Measurements from ENCODE around the gene C1QC. TPM values are rescaled to one million over a fixed set of nuclear protein-coding genes. Genes with fewer than 3 reads are reported as not detected.

The C1QC gene
- total RNA-seq, 1 experiment from 2014 or later, result not detected

GRCh38 chr1:22615886-22616285 is 27.5 kb upstream of the C1QC start:
- no TSS peak for BruUV-seq (replicated peaks)
- TF ChIP-seq CTCF (conservative IDR thresholded peaks at IDR 0.05; ENCODE audit: low read depth, low read length), result no peak
- TF ChIP-seq EZH2 (IDR thresholded peaks at IDR 0.05; ENCODE audit: borderline replicate concordance, low read depth, low read length, poor library complexity, severe bottlenecking), result no peak

GRCh38 chr1:22616571-22616970 is 26.9 kb upstream of the C1QC start:
- no peaks in the 10 kb centered on the region for H3K36me3 ChIP-seq (ENCODE audit: insufficient read depth, low read length, poor library complexity, severe bottlenecking)
- H3K9me3 ChIP-seq (ENCODE audit: low read depth, low read length, poor library complexity, severe bottlenecking), result no peaks in the 10 kb centered on the region
- no peak overlapping the region for H3K27ac ChIP-seq (ENCODE audit: low read depth, low read length, poor library complexity, severe bottlenecking)
- no peaks in the 10 kb centered on the region for H3K4me1 ChIP-seq (ENCODE audit: insufficient read depth, low read length, poor library complexity, severe bottlenecking)
- ChIA-PET POLR2A (ENCODE audit: low non-redundant PET) (no interaction called here), CTCF (no interaction called here)
- H3K27me3 ChIP-seq (replicated peaks; ENCODE audit: insufficient read depth, low read depth, low read length, poor library complexity), result peaks cover 87% of the 10 kb centered on the region
- BruUV-seq (replicated peaks), result no TSS peak
- H3K4me3 ChIP-seq (ENCODE audit: low read depth, low read length, poor library complexity, severe bottlenecking), result no peak overlapping the region
- no peak for DNase-seq (ENCODE audit: low spot score)
- TF ChIP-seq CTCF (conservative IDR thresholded peaks at IDR 0.05; ENCODE audit: low read depth, low read length), result no peak
- no peak for TF ChIP-seq EZH2 (IDR thresholded peaks at IDR 0.05; ENCODE audit: borderline replicate concordance, low read depth, low read length, poor library complexity, severe bottlenecking)
- intact Hi-C loops (cut with micrococcal nuclease; ENCODE audit: unreplicated experiment), result no loop called here

More at GRCh38 chr1:22615886-22616285, 27.5 kb upstream of the C1QC start:
- Histone ChIP-seq H3K4me1 (ENCODE audit: insufficient read depth, low read length, poor library complexity, severe bottlenecking) (no peaks in the 10 kb centered on the region), H3K27me3 (replicated peaks; ENCODE audit: insufficient read depth, low read depth, low read length, poor library complexity) (peaks cover 86% of the 10 kb centered on the region), H3K27ac (ENCODE audit: low read depth, low read length, poor library complexity, severe bottlenecking) (no peak overlapping the region), H3K9me3 (ENCODE audit: low read depth, low read length, poor library complexity, severe bottlenecking) (no peaks in the 10 kb centered on the region), H3K36me3 (ENCODE audit: insufficient read depth, low read length, poor library complexity, severe bottlenecking) (no peaks in the 10 kb centered on the region), H3K4me3 (ENCODE audit: low read depth, low read length, poor library complexity, severe bottlenecking) (no peak overlapping the region)
- DNase-seq (ENCODE audit: low spot score), result no peak
- ChIA-PET CTCF (no interaction called here), POLR2A (ENCODE audit: low non-redundant PET) (no interaction called here)
- intact Hi-C loops (cut with micrococcal nuclease; ENCODE audit: unreplicated experiment), result no loop called here

- no peak for DNase-seq (ENCODE audit: low spot score)
- H3K27me3 ChIP-seq (replicated peaks; ENCODE audit: insufficient read depth, low read depth, low read length, poor library complexity), result peaks cover 88% of the 10 kb centered on the region
- H3K9me3 ChIP-seq (ENCODE audit: low read depth, low read length, poor library complexity, severe bottlenecking), result no peaks in the 10 kb centered on the region
- no peaks in the 10 kb centered on the region for H3K36me3 ChIP-seq (ENCODE audit: insufficient read depth, low read length, poor library complexity, severe bottlenecking)
- TF ChIP-seq EZH2 (IDR thresholded peaks at IDR 0.05; ENCODE audit: borderline replicate concordance, low read depth, low read length, poor library complexity, severe bottlenecking) (no peak), CTCF (conservative IDR thresholded peaks at IDR 0.05; ENCODE audit: low read depth, low read length) (no peak)
- POLR2A ChIA-PET (ENCODE audit: low non-redundant PET), result interaction anchor here (0.6 kb wide), 1 partner anchor 82 kb away, joined by 3 read pairs; no protein-coding TSS in a partner anchor
- intact Hi-C loops (cut with micrococcal nuclease; ENCODE audit: unreplicated experiment), result no loop called here
- CTCF ChIA-PET, result no interaction called here
- BruUV-seq (replicated peaks), result no TSS peak
- no peak overlapping the region for H3K4me3 ChIP-seq (ENCODE audit: low read depth, low read length, poor library complexity, severe bottlenecking)
- no peaks in the 10 kb centered on the region for H3K4me1 ChIP-seq (ENCODE audit: insufficient read depth, low read length, poor library complexity, severe bottlenecking)
- no peak overlapping the region for H3K27ac ChIP-seq (ENCODE audit: low read depth, low read length, poor library complexity, severe bottlenecking)
Observed at GRCh38 chr1:22618056-22618455, 25.4 kb upstream of the C1QC start.

All from A673 (cell line).